ENCODE data around the gene MERTK.
"Not testable (repeated sequence)": the region's sequence is repeated elsewhere in the genome, so short reads cannot be mapped to it uniquely, and the experiment has no call there.

GRCh38 chr2:111963508-111963907 lies 65.1 kb downstream of the MERTK start:
- not testable (repeated sequence) for TF ChIP-seq HDAC6 (IDR thresholded peaks at IDR 0.05; ENCODE audit: unreplicated experiment); CTCF (IDR thresholded peaks at IDR 0.05 in 2 of 3, conservative IDR thresholded peaks at IDR 0.05 in 1 of 3; ENCODE audit: control insufficient read depth in 2 of 3, extremely low read depth in 1 of 3, insufficient read depth in 1 of 3, low read depth in 3 of 3, low read length in 3 of 3)

All from GM12878 (cell line).